HT1080 (cell line): ENCODE results near the gene JAK2. TPM values are rescaled to one million over a fixed set of nuclear protein-coding genes. Genes with fewer than 3 reads are reported as not detected.
"Not testable (repeated sequence)": the region's sequence is repeated elsewhere in the genome, so short reads cannot be mapped to it uniquely, and the experiment has no call there.

Experiments
- DNase-seq: peaks from one replicate; pipeline ENCODE4 v3.0.0-alpha.2; 2015; ENCODE audit warnings: low read depth
- polyA plus RNA-seq, 2 experiments: library from polyadenylated mRNA; depleted of rRNA; stranded (reverse); fragments of >200 nt; gene quantifications; 2 replicates each; pipeline ENCODE4 v1.2.3, GENCODE V29; 2015
- total RNA-seq: library from RNA; depleted of rRNA; stranded (reverse); fragments of >200 nt; shearing (Covaris generic); gene quantifications from 2 replicates; pipeline ENCODE4 v1.2.3, GENCODE V29; 2014; rRNA removed

Gene JAK2
- total RNA-seq, result 3.1 and 3.9 TPM in 2 replicates
- 4.9 and 6.5 TPM in 2 replicates for polyA plus RNA-seq (2015; cell fraction: cytosol; rRNA removed)
- polyA plus RNA-seq (2015; cell fraction: nucleus; rRNA removed), result 11.0 and 13.8 TPM in 2 replicates

DNA sequence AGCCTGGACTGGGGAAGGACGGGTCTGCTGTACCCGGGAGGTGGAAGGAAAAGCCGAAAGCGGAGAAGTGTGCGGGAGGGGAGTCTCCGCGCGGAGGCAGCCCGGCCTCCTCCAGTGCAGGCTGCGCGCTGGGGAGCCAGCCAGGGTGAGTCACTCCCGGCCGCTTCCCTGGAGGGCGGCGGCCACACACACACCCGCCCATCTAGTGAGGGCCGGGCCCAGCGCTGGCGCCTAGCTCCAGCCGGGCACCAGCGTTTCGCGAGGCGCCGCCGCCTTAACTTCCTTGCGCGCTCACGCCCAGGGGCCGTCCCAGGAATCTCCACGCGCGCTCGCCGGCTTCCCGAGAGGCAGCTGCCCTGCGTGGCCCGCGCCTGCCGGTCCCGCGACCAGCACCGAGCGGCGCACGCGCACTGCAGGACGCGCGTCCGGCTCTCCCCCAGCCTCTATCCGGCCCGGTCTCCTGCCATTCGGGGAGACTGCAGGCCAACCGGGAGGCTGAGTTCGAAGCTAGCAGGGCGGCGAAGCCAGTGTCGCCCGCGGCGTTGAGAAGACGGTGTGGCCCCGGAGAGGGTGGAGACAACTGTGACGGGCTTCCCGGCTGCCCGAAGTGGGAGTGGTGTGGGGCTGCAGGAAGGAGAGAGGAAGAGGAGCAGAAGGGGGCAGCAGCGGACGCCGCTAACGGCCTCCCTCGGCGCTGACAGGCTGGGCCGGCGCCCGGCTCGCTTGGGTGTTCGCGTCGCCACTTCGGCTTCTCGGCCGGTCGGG, at the start of gene JAK2:
Gene JAK2 (plus strand): TSS at position 652 of the 765 bp plus-strand sequence. CDS start 36,716 bp downstream, outside the sequence.
- DNase-seq, result peak; percentile 97

DNA sequence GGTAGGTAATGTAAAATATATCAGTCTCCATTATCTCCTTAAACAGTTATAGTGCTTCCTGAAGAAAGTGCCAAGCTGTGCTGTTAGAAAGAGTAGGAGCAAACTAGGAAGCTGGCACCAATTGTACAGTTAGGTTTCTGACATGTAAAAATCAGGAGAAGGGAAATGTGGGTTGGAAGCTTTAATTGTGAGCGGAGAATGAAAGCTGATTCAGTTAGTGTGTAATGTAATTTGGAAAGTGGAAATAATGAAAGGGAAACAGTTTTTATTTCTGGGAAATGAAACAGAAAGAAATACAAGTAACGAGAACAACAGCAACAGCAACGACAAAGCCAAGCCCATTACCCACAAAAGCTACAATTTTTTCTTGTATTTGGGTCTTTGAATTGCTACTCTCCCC, 48.8 kb upstream of the JAK2 start:
- DNase-seq, result no peak

DNA sequence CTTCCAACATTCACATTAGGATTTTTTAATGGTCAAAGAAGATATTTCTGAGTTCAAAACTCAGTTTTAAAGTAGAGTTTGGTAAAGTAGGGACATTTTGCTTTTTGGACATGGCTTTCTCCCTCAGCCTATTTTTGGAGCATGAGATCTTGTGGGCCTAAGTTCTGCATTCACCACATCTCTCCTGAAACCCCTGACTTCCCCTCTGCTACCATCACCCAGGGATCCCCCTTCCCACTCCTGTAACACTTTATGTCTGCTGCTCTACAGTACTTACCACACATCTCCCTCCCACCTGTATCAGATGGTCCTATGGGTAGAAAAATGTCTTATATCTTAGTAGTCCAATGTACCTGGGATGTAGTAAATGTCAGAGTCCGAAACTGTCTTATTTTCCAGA, 48.2 kb upstream of the JAK2 start:
- DNase-seq, result no peak

DNA sequence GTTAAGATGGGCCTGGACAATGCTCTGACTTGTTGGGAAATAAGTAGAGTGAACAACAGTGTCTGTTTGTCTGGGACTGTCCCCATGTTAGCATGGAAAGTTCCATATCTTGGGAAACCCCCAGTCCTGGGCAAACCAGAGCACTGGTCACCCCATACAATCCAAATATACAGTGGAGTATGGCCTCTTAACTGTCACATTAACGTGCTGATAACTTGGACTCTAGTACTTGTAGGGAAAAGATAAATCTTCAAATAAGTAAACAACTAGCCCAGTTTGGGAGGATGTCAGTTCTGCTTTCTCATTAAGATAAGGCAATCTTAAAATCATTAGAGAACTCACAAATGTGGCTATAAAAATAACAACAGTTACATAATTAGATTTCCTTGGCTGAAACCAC, 47.6 kb upstream of the JAK2 start:
- DNase-seq, result no peak

DNA sequence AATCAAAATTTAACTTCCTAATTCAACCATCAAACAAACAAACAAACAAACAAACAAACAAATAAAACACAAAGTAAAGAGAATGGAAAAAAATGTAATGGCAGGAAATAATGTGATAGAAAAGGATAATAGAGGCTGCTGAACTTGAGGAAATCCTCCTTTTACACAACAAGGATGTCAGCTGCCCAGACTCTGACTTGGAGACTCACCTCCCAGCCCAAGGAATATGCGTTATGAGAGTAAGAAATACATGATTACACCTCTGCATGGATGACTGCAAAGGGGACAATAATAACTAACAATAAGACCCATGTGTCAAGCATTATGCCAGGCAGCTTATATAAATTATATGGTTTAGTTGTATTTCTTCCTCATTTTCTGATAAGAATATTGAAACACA, 46.6 kb upstream of the JAK2 start:
- DNase-seq, result no peak

DNA sequence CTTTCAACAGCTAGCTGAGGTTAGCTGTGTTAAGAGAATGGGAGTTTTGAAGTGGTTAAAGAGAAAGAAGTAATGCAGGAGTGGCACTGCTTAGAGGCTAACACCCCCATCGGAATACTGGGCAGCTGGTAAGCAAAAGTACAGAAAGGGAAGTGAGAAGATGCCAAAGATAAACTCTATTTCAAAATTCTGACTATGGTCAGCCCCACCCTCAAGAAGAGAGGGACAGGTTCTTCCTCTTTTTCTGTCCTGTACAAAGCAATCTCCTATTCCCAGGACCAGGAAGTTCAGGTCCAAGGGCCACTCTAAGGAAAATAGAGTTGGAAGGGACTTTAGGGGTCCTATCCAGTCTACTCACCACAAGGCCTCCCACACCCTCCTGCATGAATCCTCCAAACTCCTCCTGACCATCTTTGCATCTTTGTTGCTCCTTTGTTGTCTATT, 45.9 kb upstream of the JAK2 start:
- DNase-seq, result no peak

DNA sequence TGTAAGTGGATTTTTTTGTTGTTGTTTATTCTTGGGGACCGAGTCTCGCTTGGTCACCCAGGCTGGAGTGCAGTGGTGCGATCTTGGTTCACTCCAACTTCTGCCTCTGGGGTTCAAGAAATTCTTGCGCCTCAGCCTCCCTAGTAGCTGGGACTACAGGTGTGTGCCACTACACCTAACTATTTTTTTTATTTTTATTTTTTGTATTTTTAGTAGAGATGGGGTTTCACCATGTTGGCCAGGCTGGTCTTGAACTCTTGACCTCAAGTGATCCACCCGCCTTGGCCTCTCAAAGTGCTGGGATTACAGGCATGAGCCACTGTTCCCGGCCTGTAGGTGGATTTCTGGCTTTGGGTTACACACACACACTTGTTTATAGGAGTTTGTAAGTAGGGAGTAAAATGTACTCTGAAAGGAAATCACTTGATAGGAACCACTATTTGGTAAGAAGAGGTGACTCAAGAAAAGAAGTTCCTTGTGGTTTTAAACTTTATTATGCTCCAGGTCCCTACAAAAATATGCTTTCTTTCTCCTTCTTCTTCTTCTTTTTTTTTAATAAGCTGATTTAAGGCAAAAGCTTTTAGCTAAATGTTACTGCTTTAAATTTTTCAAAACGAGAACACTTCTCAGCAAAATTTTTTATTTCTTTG, 42.9 kb upstream of the JAK2 start:
- peak; percentile 54 for DNase-seq

DNA sequence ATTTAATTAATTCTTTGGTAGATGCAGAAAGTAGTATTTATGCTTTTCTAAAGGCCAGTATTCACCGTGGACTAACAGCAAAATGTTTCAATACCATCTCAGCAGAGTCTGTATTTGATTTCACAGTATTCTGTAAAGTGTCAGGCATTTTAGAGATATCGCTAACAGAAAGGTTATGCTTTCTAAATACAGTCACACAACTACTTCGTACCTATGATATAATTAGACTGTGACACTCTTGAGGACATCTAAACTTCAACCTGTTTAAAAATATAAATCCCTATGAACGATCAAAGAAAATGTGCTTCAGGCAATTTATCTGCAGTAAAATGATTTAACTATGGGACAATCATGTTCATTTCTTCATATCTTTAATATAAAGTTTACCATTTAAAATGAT, 41.7 kb upstream of the JAK2 start:
- DNase-seq, result no peak

DNA sequence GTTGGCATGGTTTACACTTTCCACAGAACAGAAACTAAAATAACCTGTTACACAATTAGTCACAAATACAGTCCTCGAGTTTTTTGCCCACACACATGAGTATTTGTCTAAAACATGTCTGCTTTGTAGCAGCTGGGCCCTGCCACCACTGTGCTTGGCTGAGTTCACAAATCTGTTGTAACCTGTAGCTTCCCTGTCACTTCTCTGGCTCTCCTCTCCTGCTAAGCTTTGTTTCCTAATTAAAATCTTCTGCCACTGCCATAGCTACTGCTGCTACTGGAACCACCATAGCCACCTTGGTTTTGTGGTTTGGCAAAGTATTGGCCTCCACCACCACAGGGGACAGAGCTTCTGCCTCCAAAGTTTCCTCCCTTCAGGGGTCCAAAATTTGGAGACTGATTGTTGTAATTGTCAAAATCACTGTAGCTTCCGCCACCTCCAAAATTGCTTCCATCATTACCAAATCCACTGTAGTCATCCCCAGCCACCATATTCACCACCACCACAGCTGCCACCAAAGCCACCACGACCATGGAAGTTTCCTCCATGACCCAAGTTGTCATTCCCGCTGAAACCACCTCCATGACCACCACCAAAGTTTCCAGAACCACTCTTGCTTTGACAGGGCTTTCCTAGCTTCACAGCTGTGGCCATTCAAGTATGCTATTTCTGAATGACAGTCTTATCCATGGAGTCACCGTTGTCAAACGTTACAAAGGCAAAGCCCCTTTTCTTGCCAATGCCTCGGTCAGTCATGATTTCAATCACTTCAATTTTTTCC, 40.5 kb upstream of the JAK2 start:
- not testable (repeated sequence) for DNase-seq

DNA sequence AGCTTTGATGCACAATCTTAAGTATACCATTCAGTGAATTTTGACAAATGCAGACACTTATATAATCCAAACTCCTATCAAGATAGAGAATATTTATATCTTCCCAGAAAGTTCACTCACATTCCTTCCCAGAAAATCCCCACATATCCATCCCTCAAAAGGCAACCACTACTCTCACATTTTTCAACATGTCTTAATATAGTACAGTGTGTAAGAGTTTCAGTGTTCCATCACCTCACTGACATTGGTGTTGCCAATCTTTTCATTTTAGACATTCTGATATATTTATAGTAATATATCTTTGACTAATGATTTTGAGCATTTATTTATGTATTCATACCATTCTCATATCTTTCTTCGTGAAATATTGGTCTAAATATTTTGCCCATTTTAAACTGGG, 38.1 kb upstream of the JAK2 start:
- no peak for DNase-seq

DNA sequence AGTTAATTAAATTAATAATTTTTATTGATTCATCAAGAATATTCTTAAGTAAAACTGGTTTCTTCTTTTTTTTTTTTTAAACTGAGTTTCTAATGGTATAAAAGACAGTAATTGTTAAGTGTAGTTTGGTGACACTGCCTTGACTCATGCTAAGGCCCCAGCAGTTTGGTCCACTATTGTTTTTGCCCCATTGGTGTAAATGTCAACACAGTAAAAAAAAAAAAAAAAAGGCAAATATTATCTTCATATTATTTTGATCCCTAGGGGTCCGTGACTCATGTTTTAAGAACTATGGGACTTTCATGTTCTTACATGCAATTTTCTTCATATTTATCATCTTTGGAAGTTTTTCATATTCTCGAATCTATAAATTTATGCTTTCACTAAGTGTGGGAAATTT, 29.2 kb upstream of the JAK2 start:
- DNase-seq, result peak; percentile 43

DNA sequence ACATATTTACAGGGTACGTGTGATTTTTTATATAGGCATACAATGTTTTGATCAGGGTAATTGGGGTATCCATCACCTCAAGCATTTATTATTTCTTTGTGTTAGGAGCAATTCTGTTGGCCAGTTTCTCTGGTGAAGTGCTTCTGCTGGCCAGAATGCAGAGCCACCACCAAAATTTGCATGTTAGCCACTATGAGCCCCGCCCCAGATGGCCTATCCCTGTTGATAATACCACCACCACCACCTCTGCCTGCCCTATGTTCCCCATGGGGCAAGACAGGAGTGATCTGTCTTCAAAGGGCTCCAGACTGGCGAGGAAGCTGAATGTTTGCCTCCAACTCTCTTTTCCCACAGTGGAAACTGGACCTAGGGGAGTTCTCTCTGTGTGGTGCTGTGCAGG, 26.0 kb upstream of the JAK2 start:
- no peak for DNase-seq

DNA sequence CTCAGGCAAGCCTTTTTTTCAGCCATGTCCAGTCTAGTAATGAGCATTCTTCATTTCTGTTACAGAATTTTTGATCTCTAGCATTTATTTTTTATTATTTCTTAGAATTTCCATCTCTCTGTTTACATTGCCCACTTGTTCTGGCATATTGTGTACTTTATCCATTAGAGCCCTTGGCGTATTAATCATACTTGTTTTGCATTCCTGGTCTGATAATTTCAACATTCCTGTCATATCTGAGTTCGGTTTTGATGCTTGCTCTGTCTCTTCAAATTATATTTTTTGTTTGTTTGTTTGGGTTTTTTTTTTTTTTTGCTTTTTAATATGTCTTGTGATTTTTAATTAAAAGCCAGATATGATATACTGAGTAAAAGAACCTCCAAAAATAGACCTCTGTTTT, 23.0 kb upstream of the JAK2 start:
- no peak for DNase-seq

DNA sequence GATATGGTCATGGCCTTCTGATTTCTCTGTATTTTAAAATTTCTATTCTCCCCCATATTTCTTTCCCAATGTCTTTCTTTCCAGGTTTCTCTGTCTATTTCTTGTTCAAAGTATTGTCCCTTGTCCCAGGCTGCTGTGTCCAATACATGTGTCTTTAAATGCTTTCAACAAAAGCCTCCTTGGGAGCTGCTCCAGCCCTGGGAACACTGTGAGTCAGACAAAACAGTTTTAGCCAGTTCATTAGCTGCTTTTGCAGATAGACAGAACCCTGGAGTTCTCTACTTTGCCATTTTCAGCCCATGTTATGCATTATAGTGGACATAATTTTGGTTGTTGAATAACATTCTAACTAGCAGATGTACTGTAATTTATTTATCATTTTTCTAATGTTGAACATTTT, 20.5 kb upstream of the JAK2 start:
- no peak for DNase-seq

DNA sequence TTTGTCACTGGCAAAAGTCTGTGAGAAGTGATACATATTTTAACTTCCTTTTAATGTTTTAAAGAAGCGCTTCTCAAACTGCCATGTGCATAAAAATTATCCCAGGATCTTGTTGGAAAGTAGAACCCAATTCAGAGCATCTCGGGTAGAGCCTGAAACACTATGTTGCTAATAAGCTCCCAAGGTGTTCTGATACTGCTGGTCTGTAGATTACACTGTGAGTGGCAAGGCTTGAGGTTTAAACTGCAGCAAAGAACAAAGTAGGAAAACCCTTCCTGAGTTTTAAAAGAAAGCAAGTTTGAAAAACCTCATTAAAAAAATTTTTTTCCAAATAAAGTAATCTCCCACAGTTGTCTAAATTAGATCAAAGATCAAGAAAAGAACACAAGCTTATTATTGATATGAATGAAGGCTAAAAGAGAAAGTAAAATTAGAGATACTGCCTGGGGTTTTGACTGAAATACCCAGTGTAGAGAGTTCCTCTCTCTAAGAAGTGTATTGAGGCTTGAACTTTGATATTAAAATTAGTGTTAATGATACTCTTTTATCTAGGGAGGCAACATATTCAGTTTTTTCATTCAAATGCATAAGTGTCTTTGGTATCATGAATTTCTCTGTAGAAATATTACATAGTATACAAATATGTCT, 19.8 kb upstream of the JAK2 start:
- no peak for DNase-seq

DNA sequence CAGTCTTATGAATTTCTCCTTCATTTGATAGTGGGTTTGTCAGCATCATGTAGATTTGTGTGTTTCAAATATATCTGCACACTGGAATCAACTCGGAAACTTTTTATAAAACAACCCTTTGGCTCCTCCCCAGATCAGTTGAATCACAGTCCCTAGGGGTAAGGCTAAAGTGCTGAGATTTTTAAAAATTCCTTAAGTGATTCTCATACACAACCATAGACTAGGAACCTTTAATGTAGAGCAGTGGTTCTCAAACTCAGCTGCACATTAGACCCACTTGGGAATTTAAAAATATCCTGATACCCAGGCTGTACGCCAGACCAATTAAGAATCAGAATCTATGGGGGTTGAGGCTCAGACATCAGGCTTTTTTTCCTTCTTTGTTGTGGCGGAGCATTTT, 17.5 kb upstream of the JAK2 start:
- DNase-seq, result no peak

DNA sequence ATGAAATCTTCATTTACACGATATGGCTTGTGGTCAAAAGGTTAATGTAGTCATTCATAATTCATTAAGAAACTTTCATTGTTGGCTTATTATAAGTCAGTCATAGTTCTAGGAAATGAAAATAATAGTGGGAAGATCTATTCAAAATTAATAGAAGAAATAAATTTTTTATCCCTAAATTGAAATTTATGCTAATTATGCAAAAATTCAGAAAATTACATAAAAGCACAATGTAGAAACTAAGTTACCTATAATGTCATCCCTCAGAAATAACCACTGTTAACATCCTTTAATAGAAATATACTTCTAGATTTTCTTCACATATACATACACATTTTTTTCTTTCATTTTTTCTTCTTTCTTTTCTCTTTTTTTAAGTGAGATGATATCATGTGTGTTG, 15.9 kb upstream of the JAK2 start:
- DNase-seq, result no peak

DNA sequence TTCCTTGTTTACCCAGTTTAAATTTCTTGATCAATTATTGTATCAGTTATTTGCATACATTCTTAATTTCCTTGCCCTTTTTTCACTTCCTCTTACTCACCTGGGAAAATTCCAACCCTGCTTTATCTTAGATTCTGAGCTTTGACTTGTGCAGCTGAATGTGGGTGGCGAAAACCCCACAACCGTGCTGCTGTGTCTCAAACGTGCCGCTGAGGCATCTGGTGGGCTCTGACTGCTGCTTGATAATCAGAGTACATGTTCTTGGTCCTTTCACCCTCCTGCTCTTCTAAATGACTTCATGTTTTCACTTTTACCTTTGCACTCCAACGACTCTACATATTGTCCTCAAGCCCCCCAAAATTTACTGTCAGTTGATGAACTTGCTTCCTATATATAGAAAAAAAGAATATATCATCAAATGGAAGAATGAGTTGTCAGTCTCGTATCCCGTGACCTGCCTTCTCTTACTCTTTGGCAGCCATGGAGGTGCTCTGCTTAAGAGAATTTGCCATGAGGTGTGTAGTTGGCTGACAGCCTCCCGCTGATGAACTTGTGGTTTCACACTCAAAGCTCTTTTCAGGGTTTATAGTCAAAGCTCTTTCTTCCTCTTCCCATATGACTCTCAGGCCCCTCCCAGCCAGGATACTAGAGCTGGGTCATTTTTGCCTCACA, 14.0 kb upstream of the JAK2 start:
- no peak for DNase-seq

DNA sequence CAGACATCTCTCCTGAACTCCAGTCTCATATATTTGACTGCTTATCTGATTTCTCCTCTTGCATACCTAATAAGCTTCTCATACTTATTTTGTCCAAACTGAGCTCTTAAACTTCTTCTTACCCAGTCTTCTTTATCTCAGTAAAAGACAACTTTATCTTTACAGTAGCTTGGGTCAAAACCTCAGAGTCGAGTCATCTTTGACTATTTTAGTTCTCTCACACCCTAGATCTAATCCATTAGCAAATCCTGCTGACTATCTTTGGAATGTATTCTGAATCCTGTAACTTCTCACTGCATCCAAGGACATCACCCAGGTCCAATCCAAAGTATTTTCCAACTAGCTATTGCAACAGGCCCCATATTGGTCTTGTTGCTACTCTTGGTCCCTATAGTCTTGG, 11.8 kb upstream of the JAK2 start:
- no peak for DNase-seq

DNA sequence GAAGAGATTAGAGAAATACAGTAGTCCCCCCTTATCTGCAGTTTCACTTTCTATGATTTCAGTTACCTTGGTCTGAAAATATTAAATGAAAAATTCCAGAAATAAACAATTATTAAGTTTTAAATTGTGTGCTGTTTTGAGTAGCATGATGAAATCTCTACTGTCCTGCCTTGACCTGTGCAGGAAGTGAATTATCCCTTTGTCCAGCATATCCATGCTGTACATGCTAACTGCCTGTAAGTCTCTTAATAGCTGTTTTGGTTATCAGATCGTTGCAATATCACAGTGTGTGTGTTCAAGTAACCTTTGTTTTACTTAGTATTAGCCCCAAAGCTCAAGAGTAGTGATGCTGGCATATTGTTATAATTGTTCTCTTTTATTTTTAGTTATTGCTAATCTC, 11.2 kb upstream of the JAK2 start:
- no peak for DNase-seq

DNA sequence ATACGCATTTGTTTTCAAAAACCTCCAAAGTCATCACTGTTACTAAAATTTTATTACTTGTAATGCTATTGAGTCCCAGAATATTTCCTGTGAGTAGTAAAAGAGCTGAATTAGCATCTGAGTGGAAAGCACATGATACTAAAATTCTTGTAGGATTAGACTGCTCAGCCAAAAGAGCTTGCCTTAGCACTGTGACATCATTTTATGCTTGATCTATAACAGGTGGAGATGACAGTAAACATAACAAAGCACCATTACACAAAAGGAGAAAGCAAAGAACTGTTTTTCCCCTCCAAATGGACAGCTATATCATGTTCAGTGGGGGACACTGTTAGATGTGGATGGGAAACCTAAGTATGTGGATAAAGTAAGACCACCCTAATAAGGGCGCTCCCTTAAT, 5.8 kb upstream of the JAK2 start:
- DNase-seq, result no peak
